Heart left ventricle (tissue), 13 donors: ENCODE data around the gene ZDHHC24.

ENCODE experiments used
- CTCF ChIP-seq, 12 donors: fragments of 200-600 bp; sonication (generic) in 4 of 12; IDR thresholded peaks; one replicate each; pipeline versions ENCODE4 v1.5.0 to v1.8.0; 2018 to 2022; ENCODE audit warnings: antibody characterized with exemption in 12 of 12, mild to moderate bottlenecking in 5 of 12
- POLR2A ChIP-seq, 2 donors: fragments of 450-650 bp; IDR thresholded peaks; one replicate each; pipeline ENCODE4 v1.6.1; 2017; ENCODE audit warnings: antibody characterized with exemption in 2 of 2, mild to moderate bottlenecking in 2 of 2, moderate library complexity in 2 of 2
- donor health status: ischemic (EF 13 %, LVEDD 7.1; RV severe dilation, severe dysfunction).
- donor health status: DM: no; HTN: yes; CAD: no.
- donor health status: DM: no; HTN: no; CAD: no.
- donor health status: ischemic (EF 25% LVEDD 6.9; RV normal size, moderate dysfunction).
- donor health status: ischemic (EF 25% LVEDD 5.7; RV mildly dilated, moderate dysfunction).
- donor health status: ischemic (EF 35%, LVEDD 5.7; RV mildly dilated, moderate dysfunction).
- donor health status: nonischemic (EF 11% LVEDD 7.7; RV severe dilation, severe dysfunction).
- donor health status: DM: yes; HTN: yes; CAD: no.
- donor health status: PGD.
- donor health status: ischemic (EF 29% LVEDD 5.4; RV normal size, mild dysfunction).
- donor health status: nonischemic (EF 23%, LVEDD 6.1; RV moderate dilation, normal function).

DNA sequence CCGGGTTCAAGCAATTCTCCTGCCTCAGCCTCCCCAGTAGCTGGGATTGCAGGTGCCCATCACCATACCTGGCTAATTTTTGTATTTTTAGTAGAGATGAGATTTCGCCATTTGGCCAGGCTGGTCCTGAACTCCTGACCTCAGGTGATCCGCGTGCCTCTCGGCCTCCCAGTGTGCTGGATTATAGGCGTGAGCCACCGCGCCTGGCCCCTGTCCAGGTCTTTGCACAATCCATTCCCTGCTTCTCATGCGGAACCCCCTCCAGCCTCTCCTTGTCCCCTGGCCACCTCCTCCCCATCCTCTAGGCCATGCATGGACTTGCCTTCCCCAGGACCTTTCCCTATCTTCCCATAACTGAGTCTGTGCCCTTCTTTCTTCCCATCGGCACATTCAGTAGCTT lies 56.9 kb downstream of the ZDHHC24 start:
- TF ChIP-seq CTCF (IDR thresholded peaks at IDR 0.05) (no peak), POLR2A (IDR thresholded peaks at IDR 0.05) (no peak)
